Measurements from ENCODE around the gene LRRN4CL. TPM values are rescaled to one million over a fixed set of nuclear protein-coding genes. Genes with fewer than 3 reads are reported as not detected.
"Not testable (repeated sequence)": the region's sequence is repeated elsewhere in the genome, so short reads cannot be mapped to it uniquely, and the experiment has no call there.

The LRRN4CL gene
- total RNA-seq, 1 donor from 2014 or later = 12.1 TPM

DNA sequence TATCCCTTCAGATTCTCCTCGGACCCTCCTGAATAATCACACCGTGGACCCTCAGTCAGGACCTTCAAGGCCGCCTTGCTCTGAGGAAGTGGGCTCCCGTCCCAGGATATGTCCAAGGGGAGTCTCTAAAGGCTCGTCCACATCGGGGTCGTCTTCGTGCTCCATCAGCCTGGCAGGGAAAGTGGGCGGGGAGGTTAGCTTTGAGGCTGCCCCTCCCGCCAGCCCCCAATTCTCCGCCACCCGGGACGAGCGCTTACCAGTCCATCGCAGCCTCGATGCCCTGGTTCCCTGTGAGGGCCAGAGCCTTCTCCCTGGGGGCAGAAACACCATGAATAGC lies 10.9 kb downstream of the LRRN4CL start:
- peak overlapping the region; percentile 96 for H3K27ac ChIP-seq
- DNase-seq (ENCODE audit: low spot score in 2 of 2) = no peak
- TF ChIP-seq, protein P1, sequence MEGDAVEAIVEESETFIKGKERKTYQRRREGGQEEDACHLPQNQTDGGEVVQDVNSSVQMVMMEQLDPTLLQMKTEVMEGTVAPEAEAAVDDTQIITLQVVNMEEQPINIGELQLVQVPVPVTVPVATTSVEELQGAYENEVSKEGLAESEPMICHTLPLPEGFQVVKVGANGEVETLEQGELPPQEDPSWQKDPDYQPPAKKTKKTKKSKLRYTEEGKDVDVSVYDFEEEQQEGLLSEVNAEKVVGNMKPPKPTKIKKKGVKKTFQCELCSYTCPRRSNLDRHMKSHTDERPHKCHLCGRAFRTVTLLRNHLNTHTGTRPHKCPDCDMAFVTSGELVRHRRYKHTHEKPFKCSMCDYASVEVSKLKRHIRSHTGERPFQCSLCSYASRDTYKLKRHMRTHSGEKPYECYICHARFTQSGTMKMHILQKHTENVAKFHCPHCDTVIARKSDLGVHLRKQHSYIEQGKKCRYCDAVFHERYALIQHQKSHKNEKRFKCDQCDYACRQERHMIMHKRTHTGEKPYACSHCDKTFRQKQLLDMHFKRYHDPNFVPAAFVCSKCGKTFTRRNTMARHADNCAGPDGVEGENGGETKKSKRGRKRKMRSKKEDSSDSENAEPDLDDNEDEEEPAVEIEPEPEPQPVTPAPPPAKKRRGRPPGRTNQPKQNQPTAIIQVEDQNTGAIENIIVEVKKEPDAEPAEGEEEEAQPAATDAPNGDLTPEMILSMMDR (IDR thresholded peaks at IDR 0.05) = no peak
- H3K27me3 ChIP-seq = no peaks in the 10 kb centered on the region
- peaks cover 21 to 27% of the 10 kb centered on the region in 2 donors for H3K36me3 ChIP-seq
- intact Hi-C loops (cut with DNase I) = loop anchor here (2.0 to 5.0 kb wide), 2 partner anchors 26 to 76 kb away; partner anchors contain the start of genes INTS5 and MTA2
- no peaks in the 10 kb centered on the region for H3K9me3 ChIP-seq
- peaks cover 7 to 11% of the 10 kb centered on the region in 2 donors for H3K4me1 ChIP-seq
- peak overlapping the region; percentile 78 to 100 for H3K4me3 ChIP-seq

DNA sequence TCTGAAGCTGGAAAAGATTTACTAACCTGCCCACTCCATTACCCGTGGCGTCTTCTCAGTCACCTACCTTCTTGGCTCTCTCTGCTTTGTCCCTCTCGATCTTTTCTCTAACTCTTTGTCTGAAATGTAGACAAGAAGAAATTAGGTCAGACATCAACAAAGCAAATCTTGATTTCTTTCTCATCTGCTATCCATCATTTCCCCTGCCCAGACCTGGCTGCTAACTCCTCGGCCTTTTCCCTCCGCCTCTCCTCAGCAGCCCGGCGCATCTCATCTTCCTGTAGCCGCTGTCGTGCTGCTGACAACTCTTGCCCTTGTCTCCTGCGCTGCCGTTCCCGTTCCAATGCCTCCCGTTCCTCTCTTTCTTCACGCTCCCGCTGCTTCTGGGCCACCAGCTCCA lies 11.6 kb downstream of the LRRN4CL start:
- Histone ChIP-seq H3K4me3 (peak overlapping the region; percentile 78 to 100), H3K27ac (peak overlapping the region in 1 of 2 donors; percentile 96), H3K36me3 (peaks cover 21 to 27% of the 10 kb centered on the region in 2 donors), H3K9me3 (no peaks in the 10 kb centered on the region), H3K27me3 (no peaks in the 10 kb centered on the region), H3K4me1 (peaks cover 9 to 14% of the 10 kb centered on the region in 2 donors)
- intact Hi-C loops (cut with DNase I) = loop anchor here (2.0 to 5.0 kb wide), 2 partner anchors 25 to 75 kb away; partner anchors contain the start of genes INTS5 and MTA2
- TF ChIP-seq, protein P1 (IDR thresholded peaks at IDR 0.05) = no peak
- no peak for DNase-seq (ENCODE audit: low spot score in 2 of 2)

DNA sequence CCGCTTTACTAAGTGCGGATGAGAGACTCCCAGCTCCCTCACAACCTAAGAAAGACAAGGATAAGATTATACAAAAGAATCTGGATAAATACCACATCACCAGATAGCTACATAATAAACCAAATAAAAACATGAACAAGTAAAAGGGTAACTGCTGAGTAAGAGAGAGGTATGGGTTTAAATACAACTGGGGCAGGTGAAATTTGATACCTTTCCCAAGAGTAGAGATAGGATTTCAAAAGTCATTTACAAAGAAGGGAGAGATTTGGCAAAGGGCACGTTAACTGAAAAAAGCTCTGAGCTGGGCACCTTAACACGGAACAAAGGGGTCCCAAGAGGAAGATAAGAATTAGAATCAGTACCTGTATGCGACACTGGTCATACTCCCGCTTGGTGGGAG lies 12.2 kb downstream of the LRRN4CL start:
- Histone ChIP-seq H3K9me3 (no peaks in the 10 kb centered on the region), H3K4me1 (peaks cover 12 to 16% of the 10 kb centered on the region in 2 donors), H3K4me3 (no peak overlapping the region), H3K27me3 (no peaks in the 10 kb centered on the region), H3K27ac (no peak overlapping the region), H3K36me3 (peaks cover 21 to 27% of the 10 kb centered on the region in 2 donors)
- intact Hi-C loops (cut with DNase I) = loop anchor here (5.0 kb wide), 1 partner anchor 75 kb away; the partner anchor contains the start of gene MTA2
- DNase-seq (ENCODE audit: low spot score in 2 of 2) = no peak
- TF ChIP-seq, protein P1 (IDR thresholded peaks at IDR 0.05) = no peak

DNA sequence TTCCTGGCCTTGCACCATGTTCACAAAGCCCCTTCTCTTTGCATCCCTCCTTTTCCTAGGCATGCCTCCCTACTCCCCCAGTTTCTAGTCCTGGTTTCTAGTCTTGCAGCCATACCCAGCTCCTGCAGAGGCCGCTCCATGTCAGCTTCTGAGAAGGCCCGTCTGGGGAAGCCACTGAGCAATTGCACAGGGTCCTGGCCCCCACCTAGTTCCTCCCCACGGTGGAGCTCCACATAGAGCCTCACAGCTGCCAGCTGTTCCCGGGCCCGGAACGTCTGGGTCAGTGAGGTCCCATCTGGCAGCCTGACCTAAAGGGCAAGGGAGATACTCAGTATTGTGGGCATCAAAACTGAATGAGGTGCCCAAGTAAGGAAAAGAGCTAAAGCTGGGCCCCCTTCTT lies 12.6 kb downstream of the LRRN4CL start:
- no peaks in the 10 kb centered on the region for H3K9me3 ChIP-seq
- H3K4me3 ChIP-seq = no peak overlapping the region
- H3K27me3 ChIP-seq = no peaks in the 10 kb centered on the region
- TF ChIP-seq, protein P1 (IDR thresholded peaks at IDR 0.05) = no peak
- no peak overlapping the region for H3K27ac ChIP-seq
- intact Hi-C loops (cut with DNase I) = loop anchor here (5.0 kb wide), 1 partner anchor 74 kb away; the partner anchor contains the start of gene MTA2
- no peak for DNase-seq (ENCODE audit: low spot score in 2 of 2)
- peaks cover 12 to 16% of the 10 kb centered on the region in 2 donors for H3K4me1 ChIP-seq
- H3K36me3 ChIP-seq = peaks cover 21 to 27% of the 10 kb centered on the region in 2 donors

GRCh38 chr11:62675415-62675814 lies 13.9 kb downstream of the LRRN4CL start:
- Histone ChIP-seq H3K4me1 (peaks cover 17 to 19% of the 10 kb centered on the region in 2 donors), H3K36me3 (peaks cover 21 to 27% of the 10 kb centered on the region in 2 donors)
- H3K27me3 ChIP-seq; DNase-seq (ENCODE audit: low spot score in 2 of 2); H3K4me3 ChIP-seq; H3K27ac ChIP-seq; H3K9me3 ChIP-seq: not testable (repeated sequence)
- intact Hi-C loops (cut with DNase I) = loop anchor here (5.0 kb wide), 1 partner anchor 73 kb away; the partner anchor contains the start of gene MTA2

DNA sequence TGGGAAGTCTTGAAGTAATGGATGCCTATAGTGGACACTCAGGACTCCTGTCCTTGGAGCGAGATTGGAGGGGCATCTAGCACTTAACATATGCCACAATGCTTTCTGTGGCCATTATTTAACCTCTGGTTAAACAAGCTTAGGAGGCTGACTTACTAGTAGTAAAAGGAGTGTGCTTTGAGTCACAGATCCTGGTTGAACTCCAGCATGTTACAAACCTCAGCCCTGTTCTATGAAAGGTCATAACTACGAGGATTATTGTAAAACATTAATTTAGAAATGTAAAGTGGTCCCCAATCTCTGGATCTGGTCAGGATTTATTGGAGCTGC lies 16.2 kb downstream of the LRRN4CL start:
- Histone ChIP-seq H3K27me3 (no peaks in the 10 kb centered on the region), H3K4me3 (peak overlapping the region in 1 of 2 donors; percentile 78), H3K9me3 (no peaks in the 10 kb centered on the region), H3K36me3 (peaks cover 21 to 27% of the 10 kb centered on the region in 2 donors), H3K27ac (no peak overlapping the region), H3K4me1 (peaks cover 14 to 15% of the 10 kb centered on the region in 2 donors)
- TF ChIP-seq, protein P1 (IDR thresholded peaks at IDR 0.05) = no peak
- intact Hi-C loops (cut with DNase I) = no loop called here
- DNase-seq (ENCODE audit: low spot score in 2 of 2) = no peak

Measured in ascending aorta (tissue), 2 donors.